GM20431 (cell line): ENCODE results near the gene TTC24.

Source experiments
- in situ Hi-C: fragments of 300-500 bp; cut with MseI, MboI; formaldehyde crosslinking; loops from one replicate; pipeline ENCODE4 v1.15.0; 2020; ENCODE audit warnings: low sequenced_read_pairs; ENCODE audit not compliant: unreplicated experiment

The TTC24 gene

GRCh38 chr1:156584813-156585212, 5.3 kb downstream of the TTC24 start:
- in situ Hi-C loops = loop anchor here (10.0 kb wide), 1 partner anchor 130 kb away; no protein-coding TSS in a partner anchor

DNA sequence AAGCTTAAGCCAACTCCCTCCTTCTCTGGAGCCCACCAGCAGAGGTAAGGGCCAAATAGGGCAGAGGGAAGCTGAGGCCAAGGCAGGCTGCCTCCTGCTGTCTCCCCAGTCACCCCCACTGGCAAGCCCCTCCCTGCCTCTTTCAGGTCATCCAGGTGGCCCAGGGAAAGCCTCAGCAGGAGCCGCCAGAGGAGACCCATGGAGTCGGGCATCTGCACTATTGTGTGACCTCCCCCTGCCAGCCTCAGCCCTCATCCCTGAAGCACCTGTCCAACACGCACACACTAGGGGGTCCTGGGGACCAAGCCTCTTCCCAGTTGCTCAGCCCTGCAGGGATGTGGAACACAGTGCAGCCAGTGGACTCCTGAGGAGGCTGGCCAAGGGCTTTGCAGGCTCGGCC, 6.8 kb downstream of the TTC24 start:
- in situ Hi-C loops = loop anchor here (10.0 kb wide), 1 partner anchor 132 kb away; no protein-coding TSS in a partner anchor

DNA sequence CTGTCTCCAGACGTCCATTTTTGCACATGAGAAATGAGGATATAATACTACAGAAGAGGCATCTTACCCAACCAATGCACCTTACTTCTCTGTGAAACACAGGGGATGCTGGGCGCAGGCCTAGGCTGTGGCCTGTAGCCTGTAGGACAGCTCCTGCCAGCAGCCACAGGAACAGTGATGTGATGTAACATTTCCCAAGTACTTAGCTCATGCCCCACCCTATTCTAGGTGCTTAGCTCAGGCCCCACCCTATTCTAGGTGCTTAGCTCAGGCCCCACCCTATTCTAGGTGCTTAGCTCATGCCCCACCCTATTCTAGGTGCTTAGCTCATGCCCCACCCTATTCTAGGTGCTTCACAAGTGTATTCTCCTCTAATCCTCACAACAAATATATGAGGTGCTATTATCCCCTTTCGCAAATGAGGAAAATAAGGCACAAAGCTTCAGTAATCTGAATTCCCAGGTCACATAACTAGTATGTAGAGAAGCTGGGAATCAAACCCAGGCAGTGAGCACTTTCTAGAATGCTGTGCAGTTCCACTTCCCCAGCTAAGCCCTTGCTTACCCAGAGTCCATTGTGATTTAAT, 7.5 kb downstream of the TTC24 start:
- in situ Hi-C loops = loop anchor here (10.0 kb wide), 1 partner anchor 132 kb away; no protein-coding TSS in a partner anchor

GRCh38 chr1:156587927-156588326, 8.4 kb downstream of the TTC24 start:
- in situ Hi-C loops = loop anchor here (10.0 kb wide), 1 partner anchor 133 kb away; no protein-coding TSS in a partner anchor

- in situ Hi-C loops = loop anchor here (10.0 kb wide), 1 partner anchor 135 kb away; no protein-coding TSS in a partner anchor
Measured at GRCh38 chr1:156589546-156589945, 10.0 kb downstream of the TTC24 start.

DNA sequence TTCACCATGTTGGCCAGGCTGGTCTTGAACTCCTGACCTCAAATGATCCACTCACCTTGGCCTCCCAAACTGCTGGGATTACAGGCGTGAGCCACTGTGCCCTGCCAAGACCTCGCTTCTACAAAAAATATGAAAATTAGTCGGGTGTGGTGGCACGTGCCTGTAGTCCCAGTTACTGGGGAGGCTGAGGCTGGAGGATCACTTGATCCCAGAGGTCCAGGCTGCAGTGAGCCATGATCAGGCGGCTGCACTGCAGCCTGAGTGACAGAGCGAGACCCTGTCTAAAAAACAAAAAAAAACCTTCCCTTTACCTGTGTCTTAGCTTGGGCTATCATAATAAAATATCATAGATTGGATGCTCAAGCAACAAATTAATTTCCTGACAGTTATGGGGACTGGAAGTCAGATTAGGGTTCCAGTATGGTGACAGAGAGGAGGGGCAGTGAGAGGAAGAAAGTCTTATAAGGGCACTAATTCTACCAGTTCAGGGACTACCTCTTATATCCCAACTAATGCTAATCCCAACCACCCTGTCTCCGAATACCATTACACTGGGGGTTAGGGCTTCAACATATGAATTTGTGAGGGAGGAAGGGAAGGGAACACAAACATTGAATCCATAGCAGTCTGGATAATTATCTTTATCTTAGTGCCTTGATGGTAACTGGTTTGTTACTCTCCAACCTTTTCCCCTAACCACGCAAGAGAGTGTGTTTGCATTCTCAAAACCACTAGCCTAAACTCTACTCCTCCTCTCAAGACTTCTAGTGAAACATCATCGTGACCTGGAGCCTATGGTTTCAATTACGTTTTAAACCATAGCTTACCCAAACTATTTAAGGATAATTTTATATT, 11.0 kb downstream of the TTC24 start:
- in situ Hi-C loops = no loop called here

GRCh38 chr1:156591181-156591431, 11.6 kb downstream of the TTC24 start:
- in situ Hi-C loops = no loop called here

DNA sequence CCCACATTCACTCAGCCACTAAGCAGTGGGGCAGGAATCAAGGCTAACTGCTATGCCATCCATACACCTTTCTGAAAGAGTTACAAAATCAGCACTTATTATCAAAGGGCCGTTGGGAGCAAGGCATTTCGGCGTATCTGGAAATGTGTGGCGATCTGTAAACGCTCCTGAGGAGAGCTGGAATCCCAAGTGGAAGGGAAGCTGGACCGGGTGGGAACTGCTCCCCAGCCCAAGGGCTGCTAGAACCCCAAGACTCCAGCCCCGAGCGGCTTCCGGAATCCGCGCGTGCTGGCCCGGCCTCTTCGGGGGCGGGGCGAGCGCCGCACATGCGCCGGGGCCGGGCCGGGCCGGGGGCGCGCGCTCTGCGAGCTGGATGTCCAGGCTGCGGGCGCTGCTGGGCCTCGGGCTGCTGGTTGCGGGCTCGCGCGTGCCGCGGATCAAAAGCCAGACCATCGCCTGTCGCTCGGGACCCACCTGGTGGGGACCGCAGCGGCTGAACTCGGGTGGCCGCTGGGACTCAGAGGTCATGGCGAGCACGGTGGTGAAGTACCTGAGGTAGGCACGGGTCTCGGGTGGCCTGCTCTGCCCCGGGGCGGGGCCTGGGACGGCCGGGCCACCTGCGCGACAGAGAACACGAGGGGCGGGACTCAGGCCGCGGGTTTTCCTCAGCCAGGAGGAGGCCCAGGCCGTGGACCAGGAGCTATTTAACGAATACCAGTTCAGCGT, 12.1 kb downstream of the TTC24 start, which contains the start of gene NAXE:
Gene NAXE (plus strand): TSS at position 345 of the 726 bp plus-strand sequence. CDS start 29 bp downstream, at position 374.
- in situ Hi-C loops = no loop called here

DNA sequence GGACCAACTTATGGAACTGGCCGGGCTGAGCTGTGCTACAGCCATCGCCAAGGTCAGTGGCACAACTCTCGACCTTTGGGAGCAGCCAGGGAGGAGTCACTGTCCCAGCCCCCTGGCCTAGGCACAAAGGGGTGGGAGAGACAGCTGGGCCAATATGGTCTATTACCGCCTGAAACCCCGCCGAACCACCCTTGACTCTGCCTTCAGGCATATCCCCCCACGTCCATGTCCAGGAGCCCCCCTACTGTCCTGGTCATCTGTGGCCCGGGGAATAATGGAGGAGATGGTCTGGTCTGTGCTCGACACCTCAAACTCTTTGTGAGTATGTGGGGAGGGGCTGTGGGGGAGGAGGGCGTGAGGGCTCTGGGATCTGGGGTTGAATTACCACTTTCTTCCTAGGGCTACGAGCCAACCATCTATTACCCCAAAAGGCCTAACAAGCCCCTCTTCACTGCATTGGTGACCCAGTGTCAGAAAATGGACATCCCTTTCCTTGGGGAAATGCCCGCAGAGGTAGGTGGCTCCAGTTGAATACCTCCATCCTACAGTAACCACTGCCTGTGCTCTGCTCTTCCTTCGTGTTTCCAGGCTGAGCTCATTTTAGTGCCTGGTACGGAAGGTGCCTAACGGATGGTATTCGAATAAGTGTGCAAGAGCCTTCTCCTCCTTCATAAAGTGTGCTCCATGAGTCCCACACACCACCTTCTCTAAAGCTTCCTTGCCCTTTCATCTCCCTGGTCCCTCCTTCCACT, 12.8 kb downstream of the TTC24 start:
- in situ Hi-C loops = no loop called here

GRCh38 chr1:156592910-156593660, 13.6 kb downstream of the TTC24 start:
- in situ Hi-C loops = no loop called here

DNA sequence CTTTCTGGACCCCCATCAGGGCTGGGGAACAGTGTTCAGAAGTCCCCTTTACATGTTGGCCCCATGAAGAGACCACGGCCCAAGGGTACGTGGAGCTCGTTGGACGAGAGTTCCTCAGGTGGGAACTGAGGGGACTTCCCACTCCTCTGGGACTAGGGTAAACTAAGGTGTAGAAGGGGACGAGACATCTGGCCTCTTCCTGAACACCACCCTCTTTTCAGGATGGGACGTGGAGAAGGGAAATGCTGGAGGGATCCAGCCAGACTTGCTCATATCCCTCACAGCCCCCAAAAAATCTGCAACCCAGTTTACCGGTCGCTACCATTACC, 14.1 kb downstream of the TTC24 start:
- in situ Hi-C loops = no loop called here

- in situ Hi-C loops = no loop called here
Measured at GRCh38 chr1:156594190-156594589, 14.7 kb downstream of the TTC24 start.

GRCh38 chr1:156595016-156595415, 15.5 kb downstream of the TTC24 start:
- in situ Hi-C loops = no loop called here

GRCh38 chr1:156596426-156596825, 16.9 kb downstream of the TTC24 start:
- in situ Hi-C loops = no loop called here

GRCh38 chr1:156598125-156598524, 18.6 kb downstream of the TTC24 start:
- in situ Hi-C loops = no loop called here

- in situ Hi-C loops = no loop called here
Measured at GRCh38 chr1:156598731-156599432, 19.4 kb downstream of the TTC24 start.

- in situ Hi-C loops = no loop called here
Measured at GRCh38 chr1:156599811-156600210, 20.3 kb downstream of the TTC24 start.

GRCh38 chr1:156600733-156601121, 21.2 kb downstream of the TTC24 start:
- in situ Hi-C loops = no loop called here
